Measurements from ENCODE around the gene EVI2B. TPM values are rescaled to one million over a fixed set of nuclear protein-coding genes. Genes with fewer than 3 reads are reported as not detected.

EVI2B gene
- total RNA-seq, 1 donor from 2014 or later, result not detected

DNA sequence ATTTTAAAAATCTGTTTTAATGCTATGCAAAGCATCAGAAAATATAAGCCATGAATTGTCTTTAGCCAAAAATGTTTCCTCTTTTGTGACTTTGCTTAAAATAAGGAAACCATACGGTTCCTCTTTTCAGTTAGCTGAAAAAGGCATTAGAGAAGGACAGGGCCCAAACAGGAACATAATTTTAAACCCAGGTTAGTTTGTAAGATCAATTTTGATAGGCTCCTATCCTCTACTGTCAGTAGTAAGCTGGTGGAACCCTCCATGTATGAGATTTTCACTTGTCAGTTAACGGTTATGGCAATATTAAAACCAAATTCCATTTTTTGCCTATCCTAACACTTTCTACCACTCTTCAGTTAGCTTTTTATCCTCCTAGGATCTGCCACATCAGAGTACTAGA, 4.3 kb downstream of the EVI2B start:
- Mint-ChIP-seq H3K27ac (ENCODE audit: unreplicated experiment) (no peak overlapping the region), H3K4me1 (ENCODE audit: unreplicated experiment) (peaks cover 11% of the 10 kb centered on the region), H3K27me3 (ENCODE audit: unreplicated experiment) (no peaks in the 10 kb centered on the region), H3K36me3 (ENCODE audit: unreplicated experiment) (peaks cover 14% of the 10 kb centered on the region), H3K4me3 (ENCODE audit: unreplicated experiment) (no peak overlapping the region), H3K9me3 (ENCODE audit: unreplicated experiment) (no peaks in the 10 kb centered on the region)
- TF ChIP-seq, protein P1, sequence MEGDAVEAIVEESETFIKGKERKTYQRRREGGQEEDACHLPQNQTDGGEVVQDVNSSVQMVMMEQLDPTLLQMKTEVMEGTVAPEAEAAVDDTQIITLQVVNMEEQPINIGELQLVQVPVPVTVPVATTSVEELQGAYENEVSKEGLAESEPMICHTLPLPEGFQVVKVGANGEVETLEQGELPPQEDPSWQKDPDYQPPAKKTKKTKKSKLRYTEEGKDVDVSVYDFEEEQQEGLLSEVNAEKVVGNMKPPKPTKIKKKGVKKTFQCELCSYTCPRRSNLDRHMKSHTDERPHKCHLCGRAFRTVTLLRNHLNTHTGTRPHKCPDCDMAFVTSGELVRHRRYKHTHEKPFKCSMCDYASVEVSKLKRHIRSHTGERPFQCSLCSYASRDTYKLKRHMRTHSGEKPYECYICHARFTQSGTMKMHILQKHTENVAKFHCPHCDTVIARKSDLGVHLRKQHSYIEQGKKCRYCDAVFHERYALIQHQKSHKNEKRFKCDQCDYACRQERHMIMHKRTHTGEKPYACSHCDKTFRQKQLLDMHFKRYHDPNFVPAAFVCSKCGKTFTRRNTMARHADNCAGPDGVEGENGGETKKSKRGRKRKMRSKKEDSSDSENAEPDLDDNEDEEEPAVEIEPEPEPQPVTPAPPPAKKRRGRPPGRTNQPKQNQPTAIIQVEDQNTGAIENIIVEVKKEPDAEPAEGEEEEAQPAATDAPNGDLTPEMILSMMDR (IDR thresholded peaks at IDR 0.05), result no peak
- no peak for DNase-seq (ENCODE audit: extremely low spot score, unreplicated experiment)

DNA sequence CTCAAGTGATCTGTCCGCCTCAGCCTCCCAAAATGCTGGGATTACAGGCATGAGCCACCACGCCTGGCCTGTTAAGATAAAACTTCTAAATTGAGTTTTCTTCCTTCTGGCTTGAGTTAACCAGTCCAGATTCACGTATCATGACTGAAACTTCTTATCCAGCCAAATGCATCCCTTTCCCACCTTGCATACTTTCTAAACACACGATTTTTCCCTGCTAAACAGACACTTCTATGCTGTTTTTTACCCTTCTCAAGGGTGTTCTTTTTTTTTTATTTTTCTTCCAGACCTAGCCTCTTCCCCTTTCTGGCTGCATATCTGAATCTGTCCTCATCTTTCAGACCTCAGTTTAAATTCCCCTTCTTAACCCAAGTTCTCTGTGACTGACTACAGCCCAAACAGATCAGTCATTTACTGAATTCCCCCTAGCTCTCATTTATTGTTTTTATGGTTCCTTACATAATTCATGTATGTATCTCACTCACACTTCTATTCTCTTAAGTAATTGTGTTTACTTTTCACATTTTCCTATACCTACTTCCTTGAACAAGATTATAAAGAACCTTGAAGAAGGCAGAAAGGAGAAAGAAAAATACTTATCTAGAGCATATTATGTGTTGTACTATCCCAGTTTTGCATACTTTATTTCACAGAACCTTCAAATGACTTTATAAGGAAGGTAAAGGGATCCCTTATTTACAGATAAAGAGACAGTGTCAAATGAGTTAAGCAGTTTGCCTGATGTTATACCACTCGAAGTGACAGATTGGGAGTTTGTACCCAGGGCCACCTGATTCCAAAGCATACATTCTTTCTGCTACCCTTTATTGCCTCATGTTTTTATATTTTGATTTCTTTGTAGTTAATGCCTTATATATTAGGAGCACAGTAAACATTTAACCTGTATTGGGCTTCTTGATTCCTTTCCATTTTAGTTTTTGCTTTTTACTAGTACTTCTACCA, 5.2 kb downstream of the EVI2B start:
- Mint-ChIP-seq H3K36me3 (ENCODE audit: unreplicated experiment) (peaks cover 17% of the 10 kb centered on the region), H3K4me1 (ENCODE audit: unreplicated experiment) (peaks cover 6% of the 10 kb centered on the region), H3K27me3 (ENCODE audit: unreplicated experiment) (no peaks in the 10 kb centered on the region), H3K9me3 (ENCODE audit: unreplicated experiment) (peaks cover 3% of the 10 kb centered on the region), H3K27ac (ENCODE audit: unreplicated experiment) (no peak overlapping the region), H3K4me3 (ENCODE audit: unreplicated experiment) (no peak overlapping the region)
- TF ChIP-seq, protein P1 (IDR thresholded peaks at IDR 0.05), result no peak
- no peak for DNase-seq (ENCODE audit: extremely low spot score, unreplicated experiment)

DNA sequence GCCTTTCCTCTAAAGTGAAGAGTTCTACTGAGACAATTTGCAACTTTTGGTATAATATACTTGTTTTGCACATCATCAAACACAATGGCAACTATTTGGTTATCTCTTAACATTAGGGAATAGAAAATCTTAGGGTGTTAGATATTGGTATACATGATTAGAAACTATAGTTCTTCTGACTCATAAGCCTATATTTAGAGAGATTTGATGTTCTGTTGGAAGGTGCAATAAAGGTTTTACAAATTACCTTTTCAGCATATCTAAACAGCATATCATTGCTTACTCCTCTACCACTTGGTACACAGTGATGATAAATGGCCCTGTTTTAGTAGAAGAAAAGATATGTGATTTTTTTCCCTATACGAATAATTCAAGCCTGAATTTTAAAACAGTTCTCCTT, 6.2 kb downstream of the EVI2B start:
- H3K4me1 Mint-ChIP-seq (ENCODE audit: unreplicated experiment), result peaks cover 6% of the 10 kb centered on the region
- no peaks in the 10 kb centered on the region for H3K27me3 Mint-ChIP-seq (ENCODE audit: unreplicated experiment)
- TF ChIP-seq, protein P1 (IDR thresholded peaks at IDR 0.05), result no peak
- DNase-seq (ENCODE audit: extremely low spot score, unreplicated experiment), result no peak
- peaks cover 17% of the 10 kb centered on the region for H3K36me3 Mint-ChIP-seq (ENCODE audit: unreplicated experiment)
- no peak overlapping the region for H3K4me3 Mint-ChIP-seq (ENCODE audit: unreplicated experiment)
- H3K9me3 Mint-ChIP-seq (ENCODE audit: unreplicated experiment), result peaks cover 3% of the 10 kb centered on the region
- H3K27ac Mint-ChIP-seq (ENCODE audit: unreplicated experiment), result no peak overlapping the region

DNA sequence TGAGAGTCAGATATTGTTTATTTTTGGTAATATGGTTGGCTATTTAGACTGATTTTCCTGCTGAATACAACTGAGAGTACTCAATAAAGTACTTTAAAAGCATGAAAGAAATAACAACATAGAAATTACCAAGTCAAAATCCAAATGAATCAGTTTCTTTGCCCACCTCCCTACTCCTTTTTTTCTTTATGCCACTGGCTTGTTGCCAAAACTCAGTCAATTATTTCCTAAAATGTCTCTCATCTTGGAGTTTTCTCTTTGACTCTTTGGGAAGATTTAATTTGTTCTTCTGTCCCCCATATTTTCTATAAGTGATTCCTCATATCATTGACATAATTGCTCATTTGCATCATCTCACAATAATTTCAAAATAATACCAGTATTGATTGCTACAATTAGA, 14.2 kb downstream of the EVI2B start:
- Mint-ChIP-seq H3K27me3 (ENCODE audit: unreplicated experiment) (no peaks in the 10 kb centered on the region), H3K36me3 (ENCODE audit: unreplicated experiment) (peaks cover 6% of the 10 kb centered on the region), H3K9me3 (ENCODE audit: unreplicated experiment) (peaks cover 3% of the 10 kb centered on the region), H3K4me1 (ENCODE audit: unreplicated experiment) (peaks cover 17% of the 10 kb centered on the region), H3K4me3 (ENCODE audit: unreplicated experiment) (no peak overlapping the region), H3K27ac (ENCODE audit: unreplicated experiment) (no peak overlapping the region)
- DNase-seq (ENCODE audit: extremely low spot score, unreplicated experiment), result no peak
- TF ChIP-seq, protein P1 (IDR thresholded peaks at IDR 0.05), result no peak

DNA sequence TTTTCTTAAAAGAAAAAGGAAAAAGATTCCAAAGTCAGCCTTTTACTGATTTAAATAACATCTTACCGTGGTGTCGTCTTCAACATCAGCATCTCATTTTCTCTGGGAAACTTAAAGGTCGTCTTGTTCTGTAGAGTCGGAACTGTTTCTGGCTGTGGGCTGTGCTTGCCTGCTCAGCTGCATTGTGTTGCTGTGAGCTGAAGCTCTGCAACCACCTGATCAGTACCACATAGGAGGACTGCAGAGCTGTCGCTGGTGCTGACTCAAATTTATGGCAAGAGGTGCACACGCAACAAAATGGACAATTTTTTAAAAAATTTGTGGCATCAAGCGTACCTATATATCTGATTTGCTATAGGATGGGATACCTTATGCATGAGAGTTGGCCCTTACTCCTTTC, 16.8 kb downstream of the EVI2B start, which contains the start of gene OMG:
OMG (minus strand) TSS at position 150 of the 400 bp plus-strand sequence. CDS start 908 bp downstream, outside the sequence.
- TF ChIP-seq, protein P1 (IDR thresholded peaks at IDR 0.05), result no peak
- H3K27ac Mint-ChIP-seq (ENCODE audit: unreplicated experiment), result no peak within 1 kb of the TSS
- no peaks in the 10 kb centered on the region for H3K9me3 Mint-ChIP-seq (ENCODE audit: unreplicated experiment)
- no peak within 1 kb of the TSS for H3K4me3 Mint-ChIP-seq (ENCODE audit: unreplicated experiment)
- H3K4me1 Mint-ChIP-seq (ENCODE audit: unreplicated experiment), result peaks cover 9% of the 10 kb centered on the region
- no peaks in the 10 kb centered on the region for H3K27me3 Mint-ChIP-seq (ENCODE audit: unreplicated experiment)
- no peak for DNase-seq (ENCODE audit: extremely low spot score, unreplicated experiment)
- H3K36me3 Mint-ChIP-seq (ENCODE audit: unreplicated experiment), result peaks cover 2% of the 10 kb centered on the region
